ENCODE measurements around the gene CDK5RAP1.

DNA sequence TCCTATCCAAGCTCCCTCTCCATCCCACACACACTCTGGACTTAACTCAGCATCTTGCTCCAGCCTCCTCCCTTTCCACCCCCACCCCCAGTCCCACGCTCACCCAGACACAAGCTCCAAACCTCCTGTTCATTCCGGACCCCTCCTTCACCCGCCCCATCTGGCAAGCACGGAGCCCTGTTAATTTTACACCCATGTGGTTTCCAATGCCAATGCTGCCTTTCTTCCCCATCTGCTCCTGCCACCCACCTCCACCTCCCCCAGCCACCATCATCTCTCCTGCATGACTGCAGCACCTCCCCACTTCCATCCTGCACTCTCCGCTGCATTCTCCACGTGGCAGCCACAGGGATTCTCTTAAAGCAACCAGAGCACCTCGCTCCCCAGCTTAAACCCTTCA lies 9.9 kb upstream of the CDK5RAP1 start:
- no peak for TF ChIP-seq EZH2 (IDR thresholded peaks at IDR 0.05; ENCODE audit: low read length)
- TF ChIP-seq, protein P1, sequence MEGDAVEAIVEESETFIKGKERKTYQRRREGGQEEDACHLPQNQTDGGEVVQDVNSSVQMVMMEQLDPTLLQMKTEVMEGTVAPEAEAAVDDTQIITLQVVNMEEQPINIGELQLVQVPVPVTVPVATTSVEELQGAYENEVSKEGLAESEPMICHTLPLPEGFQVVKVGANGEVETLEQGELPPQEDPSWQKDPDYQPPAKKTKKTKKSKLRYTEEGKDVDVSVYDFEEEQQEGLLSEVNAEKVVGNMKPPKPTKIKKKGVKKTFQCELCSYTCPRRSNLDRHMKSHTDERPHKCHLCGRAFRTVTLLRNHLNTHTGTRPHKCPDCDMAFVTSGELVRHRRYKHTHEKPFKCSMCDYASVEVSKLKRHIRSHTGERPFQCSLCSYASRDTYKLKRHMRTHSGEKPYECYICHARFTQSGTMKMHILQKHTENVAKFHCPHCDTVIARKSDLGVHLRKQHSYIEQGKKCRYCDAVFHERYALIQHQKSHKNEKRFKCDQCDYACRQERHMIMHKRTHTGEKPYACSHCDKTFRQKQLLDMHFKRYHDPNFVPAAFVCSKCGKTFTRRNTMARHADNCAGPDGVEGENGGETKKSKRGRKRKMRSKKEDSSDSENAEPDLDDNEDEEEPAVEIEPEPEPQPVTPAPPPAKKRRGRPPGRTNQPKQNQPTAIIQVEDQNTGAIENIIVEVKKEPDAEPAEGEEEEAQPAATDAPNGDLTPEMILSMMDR (optimal IDR thresholded peaks at IDR 0.05 in 1 of 3, IDR thresholded peaks at IDR 0.05 in 1 of 3, conservative IDR thresholded peaks at IDR 0.05 in 1 of 3; ENCODE audit: extremely low read depth in 1 of 3, insufficient read depth in 2 of 3, low read length in 3 of 3): no peak
